B cell (primary cell): ENCODE data around the gene CDY1B. TPM values are rescaled to one million over a fixed set of nuclear protein-coding genes. Genes with fewer than 3 reads are reported as not detected.
"Not testable (repeated sequence)": the region's sequence is repeated elsewhere in the genome, so short reads cannot be mapped to it uniquely, and the experiment has no call there.

ENCODE experiments used
- ATAC-seq: fragments of 200-7000 bp; cut with Tn5 transposase; one replicate; pipeline ENCODE4 v1.10.0; 2021; ENCODE audit warnings: low read depth, mild to moderate bottlenecking, moderate number of reproducible peaks, moderate library complexity
- CTCF ChIA-PET: fragments of 350-600 bp; sonication (Branson Sonifier 250); formaldehyde crosslinking; loops from one replicate; lab custom pipeline; 2021; ENCODE audit warnings: antibody characterized with exemption, inconsistent platforms; lab: Charles Lee
- POLR2A ChIA-PET: fragments of 350-600 bp; sonication (Branson Sonifier 250); formaldehyde crosslinking; loops from one replicate; lab custom pipeline; 2021; ENCODE audit warnings: antibody characterized with exemption; lab: Charles Lee
- DNase-seq: peaks from one replicate; pipeline ENCODE4 v3.0.0; 2013
- H2AFZ ChIP-seq: 2 replicates; pipeline ENCODE4 v1.6.1; 2012; ENCODE audit warnings: mild to moderate bottlenecking, low read depth, low read length; ENCODE audit not compliant: insufficient read depth, poor library complexity, severe bottlenecking
- H3K27ac ChIP-seq, 2 donors: 1 replicate in 1 of 2; 2 replicates in 1 of 2; pipeline ENCODE4 v1.5.1; 2012 to 2013; ENCODE audit warnings: low read length in 2 of 2, mild to moderate bottlenecking in 2 of 2, moderate library complexity in 1 of 2
- H3K27me3 ChIP-seq, 4 experiments: fragments of 200-600 bp in 1 of 4; sonication (generic) in 1 of 4; replicated peaks in 1 of 4; 1 replicate in 2 of 4; 2 replicates in 2 of 4; pipeline versions ENCODE4 v1.6.1 to v1.7.0; 2013 to 2016; ENCODE audit warnings: low read length in 3 of 4, mild to moderate bottlenecking in 2 of 4, mixed read lengths in 1 of 4, moderate library complexity in 1 of 4; ENCODE audit not compliant: insufficient read depth in 4 of 4, control insufficient read depth in 3 of 4; ENCODE audit errors: control extremely low read depth in 1 of 4
- H3K36me3 ChIP-seq, 2 experiments: replicated peaks in 1 of 2; 1 replicate in 1 of 2; 2 replicates in 1 of 2; pipeline versions ENCODE4 v1.6.1 to v1.7.1; 2013; ENCODE audit warnings: low read length in 1 of 2; ENCODE audit not compliant: insufficient read depth in 2 of 2, control insufficient read depth in 1 of 2; ENCODE audit errors: control extremely low read depth in 1 of 2, extremely low read depth in 1 of 2
- H3K4me1 ChIP-seq, 2 donors: fragments of 200-600 bp in 1 of 2; sonication (generic) in 1 of 2; 1 replicate in 1 of 2; 2 replicates in 1 of 2; pipeline versions ENCODE4 v1.5.1 to v1.6.1; 2013 to 2017; ENCODE audit warnings: low read length in 2 of 2; ENCODE audit not compliant: control insufficient read depth in 2 of 2, insufficient read depth in 2 of 2
- H3K4me2 ChIP-seq: replicated peaks from 2 replicates; pipeline ENCODE3; 2012; ENCODE audit warnings: mild to moderate bottlenecking, low read depth, low read length; ENCODE audit not compliant: poor library complexity, severe bottlenecking
- H3K4me3 ChIP-seq, 5 experiments: fragments of 200-600 bp in 1 of 5; sonication (generic) in 1 of 5; 1 replicate in 3 of 5; 2 replicates in 2 of 5; pipeline versions ENCODE4 v1.5.1 to v1.7.0; 2011 to 2016; ENCODE audit warnings: low read length in 4 of 5, mild to moderate bottlenecking in 4 of 5, low read depth in 2 of 5, control low read depth in 1 of 5, moderate library complexity in 1 of 5; ENCODE audit not compliant: insufficient read depth in 1 of 5; ENCODE audit errors: control extremely low read depth in 1 of 5, extremely low read depth in 1 of 5
- H3K79me2 ChIP-seq: fragments of 200-600 bp; sonication (generic); one replicate; pipeline ENCODE4 v1.6.0; 2016; ENCODE audit warnings: low read length; ENCODE audit not compliant: control insufficient read depth, insufficient read depth
- H3K9ac ChIP-seq: fragments of 200-600 bp; sonication (generic); 2 replicates; pipeline ENCODE4 v1.6.1; 2017; ENCODE audit warnings: mild to moderate bottlenecking, low read length, moderate library complexity
- H3K9me3 ChIP-seq, 3 donors: one replicate each; pipeline versions ENCODE4 v1.6.1 to v1.7.1; 2013; ENCODE audit warnings: low read length in 2 of 3; ENCODE audit not compliant: control insufficient read depth in 2 of 3, insufficient read depth in 1 of 3; ENCODE audit errors: control extremely low read depth in 1 of 3
- H4K20me1 ChIP-seq: 2 replicates; pipeline ENCODE4 v1.6.0; 2012; ENCODE audit warnings: mild to moderate bottlenecking, low read length; ENCODE audit not compliant: insufficient read depth, control insufficient read depth, poor library complexity, severe bottlenecking
- H3K27ac Mint-ChIP-seq: one replicate; pipeline ENCODE4 v1.8.0; 2021; ENCODE audit warnings: mixed read lengths
- H3K27me3 Mint-ChIP-seq: one replicate; pipeline ENCODE4 v1.8.0; 2021; ENCODE audit warnings: mixed read lengths
- H3K4me1 Mint-ChIP-seq: one replicate; pipeline ENCODE4 v1.8.0; 2021; ENCODE audit warnings: mixed read lengths
- H3K4me3 Mint-ChIP-seq: one replicate; pipeline ENCODE4 v1.8.0; 2021; ENCODE audit warnings: mixed read lengths
- H3K9me3 Mint-ChIP-seq: one replicate; pipeline ENCODE4 v1.8.0; 2022; ENCODE audit warnings: mixed read lengths; ENCODE audit not compliant: insufficient read depth
- WGBS: methylation state at CpG from one replicate; pipeline ENCODE4 v1.1.5; 2013; ENCODE audit warnings: missing lambda C conversion rate; ENCODE audit not compliant: insufficient coverage; 5-methylcytosine and 5-hydroxymethylcytosine counted together
- intact Hi-C: fragments of 100-400 bp; cut with micrococcal nuclease; formaldehyde crosslinking; loops from one replicate; pipeline ENCODE4 v1.10.0; 2022
- polyA minus RNA-seq: library from RNA; depleted of rRNA, polyadenylated mRNA; stranded (reverse); fragments of >200 nt; gene quantifications from 2 replicates; pipeline ENCODE4 v1.2.3, GENCODE V29; 2012
- polyA plus RNA-seq: library from polyadenylated mRNA; depleted of rRNA; stranded (reverse); fragments of >200 nt; gene quantifications from 2 replicates; pipeline ENCODE4 v1.2.3, GENCODE V29; 2012
- total RNA-seq, 2 donors: library from RNA; stranded (reverse); fragments of 120-200 nt in 1 of 2; gene quantifications; 1 replicate in 1 of 2; 2 replicates in 1 of 2; pipeline versions ENCODE4 v1.2.3 to v1.2.4, GENCODE V29; 2013 to 2022

CDY1B gene
- not detected in 2 replicates for total RNA-seq
- total RNA-seq (2013), result not detected
- not detected in 2 replicates for polyA plus RNA-seq
- not detected in 2 replicates for polyA minus RNA-seq

GRCh38 chrY:24047919-24048318 is at the start of gene CDY1B:
Gene CDY1B (minus strand): TSS chrY:24048019. CDS start chrY:24047688, 331 bp downstream.
- H4K20me1 ChIP-seq, H3K9me3 Mint-ChIP-seq, CTCF ChIA-PET, H3K4me1 ChIP-seq, intact Hi-C loops, POLR2A ChIA-PET, H3K9ac ChIP-seq, H3K27ac ChIP-seq, H3K4me1 Mint-ChIP-seq, H3K4me3 ChIP-seq, ATAC-seq, H3K4me3 Mint-ChIP-seq, H3K27ac Mint-ChIP-seq, H3K27me3 Mint-ChIP-seq, H3K79me2 ChIP-seq, H2AFZ ChIP-seq, H3K4me2 ChIP-seq, H3K36me3 ChIP-seq, H3K27me3 ChIP-seq, H3K9me3 ChIP-seq, DNase-seq: not testable (repeated sequence)
- WGBS, result no CpG with 5 or more reads among the region's 2 CpGs

- H3K27ac Mint-ChIP-seq, CTCF ChIA-PET, H3K9ac ChIP-seq, H3K4me3 ChIP-seq, H3K36me3 ChIP-seq, H3K9me3 ChIP-seq, intact Hi-C loops, DNase-seq, POLR2A ChIA-PET, H3K9me3 Mint-ChIP-seq, H3K79me2 ChIP-seq, H3K4me1 ChIP-seq, H3K27me3 Mint-ChIP-seq, ATAC-seq, H3K27ac ChIP-seq, H2AFZ ChIP-seq, H3K4me2 ChIP-seq, H4K20me1 ChIP-seq, H3K4me3 Mint-ChIP-seq, H3K4me1 Mint-ChIP-seq, H3K27me3 ChIP-seq: not testable (repeated sequence)
Measured at GRCh38 chrY:24049525-24049924, 1.7 kb upstream of the CDY1B start.

- H3K36me3 ChIP-seq, H3K79me2 ChIP-seq, H3K9me3 Mint-ChIP-seq, ATAC-seq, H3K4me1 Mint-ChIP-seq, H3K4me2 ChIP-seq, POLR2A ChIA-PET, intact Hi-C loops, H3K9ac ChIP-seq, H3K4me1 ChIP-seq, H3K27ac Mint-ChIP-seq, H4K20me1 ChIP-seq, H3K4me3 ChIP-seq, H3K27me3 Mint-ChIP-seq, H3K27ac ChIP-seq, H3K4me3 Mint-ChIP-seq, H2AFZ ChIP-seq, CTCF ChIA-PET, H3K9me3 ChIP-seq, DNase-seq, H3K27me3 ChIP-seq: not testable (repeated sequence)
- WGBS, result no CpG with 5 or more reads among the region's 3 CpGs
Measured at GRCh38 chrY:24043209-24043608, 4.6 kb downstream of the CDY1B start.

- CTCF ChIA-PET, H4K20me1 ChIP-seq, H3K4me3 Mint-ChIP-seq, ATAC-seq, H3K27ac ChIP-seq, H3K9me3 ChIP-seq, H3K4me1 ChIP-seq, intact Hi-C loops, H3K27ac Mint-ChIP-seq, H2AFZ ChIP-seq, H3K79me2 ChIP-seq, H3K4me1 Mint-ChIP-seq, H3K4me3 ChIP-seq, H3K27me3 Mint-ChIP-seq, H3K4me2 ChIP-seq, H3K27me3 ChIP-seq, POLR2A ChIA-PET, H3K9me3 Mint-ChIP-seq, H3K9ac ChIP-seq, DNase-seq, H3K36me3 ChIP-seq: not testable (repeated sequence)
- WGBS, result no CpG with 5 or more reads among the region's 4 CpGs
Measured at GRCh38 chrY:24039008-24039718, 8.7 kb downstream of the CDY1B start.
